OCI-LY3 (cell line): ENCODE measurements around the gene ANKRD13D.

Experiments
- H2AFZ ChIP-seq: fragments of 200-600, 300-600 bp; shearing (Covaris generic); 2 replicates; pipeline ENCODE4 v1.6.0; 2014; ENCODE audit warnings: antibody characterized with exemption, low read depth, low read length
- H3K27ac ChIP-seq: fragments of 200-600, 300-600 bp; sonication (generic); 2 replicates; pipeline ENCODE4 v1.5.1; 2014; ENCODE audit warnings: mild to moderate bottlenecking, low read length, moderate library complexity, mixed read lengths
- H3K27me3 ChIP-seq: fragments of 200-600, 300-600 bp; sonication (generic); 2 replicates; pipeline ENCODE4 v1.6.1; 2014; ENCODE audit warnings: low read depth, low read length, mixed read lengths
- H3K36me3 ChIP-seq: fragments of 200-600, 300-600 bp; sonication (generic); replicated peaks from 2 replicates; pipeline ENCODE3; 2014; ENCODE audit warnings: low read depth, low read length, mixed read lengths
- H3K4me1 ChIP-seq: fragments of 300-600, 200-600 bp; sonication (generic); 2 replicates; pipeline ENCODE4 v1.6.1; 2014; ENCODE audit warnings: low read length, mixed read lengths
- H3K4me2 ChIP-seq: fragments of 200-600, 300-600 bp; sonication (generic); 2 replicates; pipeline ENCODE4 v1.6.1; 2014; ENCODE audit warnings: low read length, mixed read lengths
- H3K4me3 ChIP-seq: fragments of 300-600, 200-600 bp; sonication (generic); 2 replicates; pipeline ENCODE4 v1.5.1; 2014; ENCODE audit warnings: antibody characterized with exemption, mild to moderate bottlenecking, low read length, moderate library complexity
- H3K79me2 ChIP-seq: fragments of 300-600, 200-600 bp; shearing (Covaris generic); 2 replicates; pipeline ENCODE4 v1.6.1; 2014; ENCODE audit warnings: mild to moderate bottlenecking, low read length, mixed read lengths
- H3K9ac ChIP-seq: fragments of 300-600, 200-600 bp; shearing (Covaris generic); 2 replicates; pipeline ENCODE4 v1.6.0; 2014; ENCODE audit warnings: mild to moderate bottlenecking, low read length, moderate library complexity
- H3K9me3 ChIP-seq: fragments of 200-600, 300-600 bp; shearing (Covaris generic); 2 replicates; pipeline ENCODE4 v1.6.1; 2014; ENCODE audit warnings: low read length, mixed read lengths; ENCODE audit not compliant: insufficient read depth
- H4K20me1 ChIP-seq: fragments of 200-600, 300-600 bp; sonication (generic); 2 replicates; pipeline ENCODE4 v1.6.1; 2016; ENCODE audit warnings: low read length, mixed read lengths; ENCODE audit not compliant: insufficient read depth
- CTCF ChIP-seq: fragments of 200-600, 300-600 bp; sonication (generic); IDR thresholded peaks from 2 replicates; pipeline ENCODE4 v1.5.1; 2014; ENCODE audit warnings: antibody characterized with exemption, low read length, low read depth
- EZH2phosphoT487 ChIP-seq: fragments of 200-600 bp; shearing (Covaris generic); IDR thresholded peaks from 2 replicates; pipeline ENCODE4 v1.6.1; 2018; ENCODE audit warnings: antibody characterized with exemption, mixed run types, low read depth

The ANKRD13D gene

GRCh38 chr11:67282155-67282875 lies 6.8 kb upstream of the ANKRD13D start:
- Histone ChIP-seq H3K9ac (no peak overlapping the region), H3K79me2 (peaks cover 23% of the 10 kb centered on the region), H3K4me1 (peaks cover 17% of the 10 kb centered on the region), H3K27ac (no peak overlapping the region), H2AFZ (no peak overlapping the region), H3K4me2 (no peak overlapping the region), H3K27me3 (no peaks in the 10 kb centered on the region), H3K4me3 (no peak overlapping the region), H4K20me1 (no peaks in the 10 kb centered on the region), H3K9me3 (no peaks in the 10 kb centered on the region), H3K36me3 (peaks cover 87% of the 10 kb centered on the region)
- TF ChIP-seq EZH2phosphoT487 (no peak), CTCF (no peak)

- H3K36me3 ChIP-seq = peaks cover 84% of the 10 kb centered on the region
- H3K27me3 ChIP-seq = no peaks in the 10 kb centered on the region
- no peaks in the 10 kb centered on the region for H4K20me1 ChIP-seq
- TF ChIP-seq CTCF = no peak
- TF ChIP-seq EZH2phosphoT487 = no peak
- no peak overlapping the region for H3K9ac ChIP-seq
- no peak overlapping the region for H3K27ac ChIP-seq
- no peaks in the 10 kb centered on the region for H3K9me3 ChIP-seq
- no peak overlapping the region for H2AFZ ChIP-seq
- H3K4me1 ChIP-seq = peaks cover 19% of the 10 kb centered on the region
- H3K4me3 ChIP-seq = no peak overlapping the region
- H3K79me2 ChIP-seq = peaks cover 25% of the 10 kb centered on the region
- H3K4me2 ChIP-seq = no peak overlapping the region
Observed at GRCh38 chr11:67282876-67283371, 6.2 kb upstream of the ANKRD13D start.

GRCh38 chr11:67283481-67283963 lies 5.6 kb upstream of the ANKRD13D start:
- no peaks in the 10 kb centered on the region for H4K20me1 ChIP-seq
- H3K9me3 ChIP-seq = no peaks in the 10 kb centered on the region
- no peak overlapping the region for H3K4me3 ChIP-seq
- no peak overlapping the region for H3K27ac ChIP-seq
- H3K27me3 ChIP-seq = no peaks in the 10 kb centered on the region
- no peak overlapping the region for H2AFZ ChIP-seq
- no peak overlapping the region for H3K9ac ChIP-seq
- H3K79me2 ChIP-seq = peaks cover 20% of the 10 kb centered on the region
- H3K36me3 ChIP-seq = peaks cover 80% of the 10 kb centered on the region
- H3K4me2 ChIP-seq = no peak overlapping the region
- TF ChIP-seq CTCF (no peak), EZH2phosphoT487 (no peak)
- H3K4me1 ChIP-seq = peaks cover 16% of the 10 kb centered on the region

- TF ChIP-seq CTCF = no peak
- peaks cover 19% of the 10 kb centered on the region for H3K79me2 ChIP-seq
- H3K9me3 ChIP-seq = no peaks in the 10 kb centered on the region
- H3K4me3 ChIP-seq = no peak overlapping the region
- no peaks in the 10 kb centered on the region for H4K20me1 ChIP-seq
- H3K36me3 ChIP-seq = peaks cover 66% of the 10 kb centered on the region
- no peaks in the 10 kb centered on the region for H3K27me3 ChIP-seq
- no peak overlapping the region for H3K27ac ChIP-seq
- no peak overlapping the region for H3K9ac ChIP-seq
- peaks cover 18% of the 10 kb centered on the region for H3K4me1 ChIP-seq
- no peak overlapping the region for H2AFZ ChIP-seq
- no peak overlapping the region for H3K4me2 ChIP-seq
Observed at GRCh38 chr11:67284811-67285540, 4.1 kb upstream of the ANKRD13D start.
